NCI-H446 (cell line): Measurements from ENCODE around the gene FAAH.

Experiments
- DNase-seq, 2 experiments: peaks; one replicate each; lab custom pipeline; 2025; lab: John Stamatoyannopoulos, UW

The FAAH gene

GRCh38 chr1:46451948-46452930 is 58.1 kb downstream of the FAAH start:
- DNase-seq: no peak

DNA sequence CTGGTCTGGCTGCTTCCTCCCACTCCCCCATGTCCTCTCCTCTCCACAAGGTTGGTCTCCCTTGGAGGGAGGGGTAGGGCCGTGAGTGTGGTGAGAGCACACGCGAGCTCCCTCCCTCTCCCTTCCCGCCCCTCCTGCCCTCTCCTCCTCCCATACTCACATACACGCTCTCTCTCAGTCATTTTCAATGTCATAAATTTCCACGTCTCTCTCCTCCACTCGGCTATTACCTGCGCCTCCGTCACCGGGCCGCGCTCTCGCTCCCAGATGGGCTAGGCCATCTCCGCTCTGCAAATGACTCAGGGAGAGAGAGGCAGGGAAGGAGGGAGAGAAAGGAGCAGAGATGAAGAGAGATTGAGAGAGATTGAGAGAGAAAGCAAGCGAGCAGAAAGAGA is 58.8 kb downstream of the FAAH start:
- DNase-seq: no peak

- no peak for DNase-seq
Observed at GRCh38 chr1:46453449-46453848, 59.3 kb downstream of the FAAH start.

DNA sequence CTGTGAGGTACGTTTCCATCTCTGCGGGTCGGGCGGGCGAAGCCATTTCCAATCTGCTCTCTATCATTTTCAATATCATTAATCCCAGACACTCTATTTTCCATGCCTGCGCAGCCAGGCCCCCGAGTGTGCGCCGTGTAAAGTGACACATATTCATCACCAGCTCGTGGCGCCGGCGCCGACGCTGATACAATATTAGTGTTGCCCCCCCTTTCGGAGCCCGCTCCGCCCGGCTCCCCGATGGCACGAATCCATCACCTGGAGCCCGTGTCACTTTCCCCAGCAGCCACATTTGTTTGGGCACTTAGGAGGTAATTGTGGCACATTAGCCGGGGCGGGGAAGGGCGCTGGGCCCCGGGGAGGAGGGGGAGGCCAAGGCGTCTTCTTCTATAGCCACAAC is 61.8 kb downstream of the FAAH start:
- no peak for DNase-seq

GRCh38 chr1:46456411-46456963 is 62.4 kb downstream of the FAAH start:
- peak in 1 of 2 experiments; percentile 29 for DNase-seq

GRCh38 chr1:46457178-46457577 is 63.1 kb downstream of the FAAH start:
- no peak for DNase-seq

DNA sequence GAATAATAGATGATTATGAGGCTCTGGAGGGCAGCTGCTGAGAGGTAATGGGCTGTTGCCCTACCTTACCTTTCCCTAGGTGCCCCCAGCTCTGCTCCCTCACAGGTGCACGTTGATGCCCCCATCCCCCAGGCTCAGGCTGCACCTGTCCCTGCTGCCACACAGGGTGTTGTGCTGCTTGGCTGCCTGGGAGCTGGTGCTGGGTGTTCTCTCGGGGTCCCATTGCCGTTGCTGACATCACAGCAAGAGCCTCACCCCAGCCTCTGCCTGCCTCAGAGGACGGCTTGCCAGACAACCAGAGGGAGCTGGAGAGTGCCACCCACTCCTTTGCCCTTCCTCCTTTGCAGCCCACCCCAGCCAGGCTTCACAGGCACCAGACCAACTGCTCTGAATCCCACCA is 64.1 kb downstream of the FAAH start:
- DNase-seq: no peak

DNA sequence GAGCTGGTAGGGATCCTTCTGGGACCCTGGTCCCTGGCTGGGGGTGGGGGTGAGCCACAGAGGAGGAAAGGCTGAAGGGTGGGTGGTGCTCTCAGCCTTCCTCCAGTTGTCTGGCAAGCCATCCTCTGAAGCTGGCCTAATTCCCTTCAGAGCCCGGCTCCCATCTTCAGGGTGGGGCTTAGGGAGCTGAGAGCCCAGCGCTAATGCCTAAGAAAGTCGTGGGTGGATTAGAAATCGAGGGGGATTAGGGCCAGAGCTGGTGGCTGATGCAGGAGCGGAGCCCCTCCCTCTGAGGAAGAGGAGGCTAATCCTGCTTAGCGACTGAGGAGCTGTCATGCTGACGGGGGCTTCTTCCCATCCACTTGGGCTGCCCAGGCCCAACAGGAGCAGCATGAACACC is 64.7 kb downstream of the FAAH start:
- no peak for DNase-seq

DNA sequence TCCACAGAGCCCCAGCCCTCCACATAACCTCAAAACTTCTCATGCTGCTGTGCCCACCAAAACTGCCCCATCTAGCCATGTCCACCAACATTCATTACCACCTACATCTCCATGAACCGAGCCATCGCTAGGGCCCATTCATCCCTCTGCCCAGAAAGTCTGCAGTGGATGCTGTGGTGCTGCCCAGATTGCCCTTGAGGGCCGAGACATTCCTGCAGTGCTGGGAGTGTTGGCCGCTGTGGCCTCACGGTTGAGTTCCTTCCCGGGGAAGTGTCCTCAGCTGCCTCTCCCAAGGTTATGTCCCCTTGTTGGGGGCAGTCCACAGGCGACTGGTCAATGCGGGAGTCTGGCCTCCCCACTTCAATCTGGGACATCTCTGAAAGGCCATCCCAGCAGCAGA is 65.2 kb downstream of the FAAH start:
- DNase-seq: no peak

- DNase-seq: no peak
Observed at GRCh38 chr1:46461017-46461808, 67.1 kb downstream of the FAAH start.

GRCh38 chr1:46461809-46462448 is 67.8 kb downstream of the FAAH start:
- DNase-seq: no peak
